Measurements from ENCODE around the gene RINL. TPM values are rescaled to one million over a fixed set of nuclear protein-coding genes. Genes with fewer than 3 reads are reported as not detected.
A peak's percentile ranks its signal among the peaks of the same experiment; 100 is the strongest.

The RINL gene
- total RNA-seq, 1 donor = 2.5 TPM

GRCh38 chr19:38918526-38918925 lies 40.5 kb upstream of the RINL start:
- Histone ChIP-seq H3K79me2 (ENCODE audit: insufficient read depth, low read length) (no peaks in the 10 kb centered on the region), H3K9me3 (ENCODE audit: low read depth, low read length) (no peaks in the 10 kb centered on the region), H3K36me3 (ENCODE audit: insufficient read depth, low read length) (peaks cover 8% of the 10 kb centered on the region), H4K20me1 (ENCODE audit: insufficient read depth, low read length) (no peaks in the 10 kb centered on the region), H3K27me3 (ENCODE audit: insufficient read depth, low read length) (no peaks in the 10 kb centered on the region), H3K4me2 (ENCODE audit: insufficient read depth, low read length) (no peak overlapping the region), H2AFZ (ENCODE audit: low read length) (no peak overlapping the region), H3K27ac (ENCODE audit: low read depth, low read length) (no peak overlapping the region), H3K4me1 (ENCODE audit: insufficient read depth, low read length) (no peaks in the 10 kb centered on the region), H3K4me3 (ENCODE audit: insufficient read depth, low read length) (no peak overlapping the region)
- TF ChIP-seq, protein P1, sequence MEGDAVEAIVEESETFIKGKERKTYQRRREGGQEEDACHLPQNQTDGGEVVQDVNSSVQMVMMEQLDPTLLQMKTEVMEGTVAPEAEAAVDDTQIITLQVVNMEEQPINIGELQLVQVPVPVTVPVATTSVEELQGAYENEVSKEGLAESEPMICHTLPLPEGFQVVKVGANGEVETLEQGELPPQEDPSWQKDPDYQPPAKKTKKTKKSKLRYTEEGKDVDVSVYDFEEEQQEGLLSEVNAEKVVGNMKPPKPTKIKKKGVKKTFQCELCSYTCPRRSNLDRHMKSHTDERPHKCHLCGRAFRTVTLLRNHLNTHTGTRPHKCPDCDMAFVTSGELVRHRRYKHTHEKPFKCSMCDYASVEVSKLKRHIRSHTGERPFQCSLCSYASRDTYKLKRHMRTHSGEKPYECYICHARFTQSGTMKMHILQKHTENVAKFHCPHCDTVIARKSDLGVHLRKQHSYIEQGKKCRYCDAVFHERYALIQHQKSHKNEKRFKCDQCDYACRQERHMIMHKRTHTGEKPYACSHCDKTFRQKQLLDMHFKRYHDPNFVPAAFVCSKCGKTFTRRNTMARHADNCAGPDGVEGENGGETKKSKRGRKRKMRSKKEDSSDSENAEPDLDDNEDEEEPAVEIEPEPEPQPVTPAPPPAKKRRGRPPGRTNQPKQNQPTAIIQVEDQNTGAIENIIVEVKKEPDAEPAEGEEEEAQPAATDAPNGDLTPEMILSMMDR (IDR thresholded peaks at IDR 0.05; ENCODE audit: extremely low read depth, low read depth, low read length) = no peak
- DNase-seq (ENCODE audit: insufficient read length, low spot score, missing footprints) = no peak

- Histone ChIP-seq H3K79me2 (ENCODE audit: insufficient read depth, low read length) (no peaks in the 10 kb centered on the region), H3K27me3 (ENCODE audit: insufficient read depth, low read length) (no peaks in the 10 kb centered on the region), H4K20me1 (ENCODE audit: insufficient read depth, low read length) (no peaks in the 10 kb centered on the region), H3K9me3 (ENCODE audit: low read depth, low read length) (no peaks in the 10 kb centered on the region), H3K36me3 (ENCODE audit: insufficient read depth, low read length) (peaks cover 8% of the 10 kb centered on the region), H3K27ac (ENCODE audit: low read depth, low read length) (no peak overlapping the region), H2AFZ (ENCODE audit: low read length) (no peak overlapping the region), H3K4me1 (ENCODE audit: insufficient read depth, low read length) (no peaks in the 10 kb centered on the region), H3K4me3 (ENCODE audit: insufficient read depth, low read length) (no peak overlapping the region), H3K4me2 (ENCODE audit: insufficient read depth, low read length) (no peak overlapping the region)
- TF ChIP-seq, protein P1 (IDR thresholded peaks at IDR 0.05; ENCODE audit: extremely low read depth, low read depth, low read length) = peak; percentile 24
- DNase-seq (ENCODE audit: insufficient read length, low spot score, missing footprints) = peak; percentile 87
These were observed 39.9 kb upstream of the RINL start for GRCh38 chr19:38917921-38918491.

- Histone ChIP-seq H3K27ac (ENCODE audit: low read depth, low read length) (no peak overlapping the region), H3K4me3 (ENCODE audit: insufficient read depth, low read length) (no peak overlapping the region), H3K9me3 (ENCODE audit: low read depth, low read length) (no peaks in the 10 kb centered on the region), H3K4me2 (ENCODE audit: insufficient read depth, low read length) (no peak overlapping the region), H3K27me3 (ENCODE audit: insufficient read depth, low read length) (no peaks in the 10 kb centered on the region), H4K20me1 (ENCODE audit: insufficient read depth, low read length) (no peaks in the 10 kb centered on the region), H2AFZ (ENCODE audit: low read length) (no peak overlapping the region), H3K4me1 (ENCODE audit: insufficient read depth, low read length) (no peaks in the 10 kb centered on the region), H3K36me3 (ENCODE audit: insufficient read depth, low read length) (peaks cover 7% of the 10 kb centered on the region), H3K79me2 (ENCODE audit: insufficient read depth, low read length) (no peaks in the 10 kb centered on the region)
- TF ChIP-seq, protein P1 (IDR thresholded peaks at IDR 0.05; ENCODE audit: extremely low read depth, low read depth, low read length) = no peak
- DNase-seq (ENCODE audit: insufficient read length, low spot score, missing footprints) = no peak
These were observed 39.4 kb upstream of the RINL start for GRCh38 chr19:38917516-38917915.

DNA sequence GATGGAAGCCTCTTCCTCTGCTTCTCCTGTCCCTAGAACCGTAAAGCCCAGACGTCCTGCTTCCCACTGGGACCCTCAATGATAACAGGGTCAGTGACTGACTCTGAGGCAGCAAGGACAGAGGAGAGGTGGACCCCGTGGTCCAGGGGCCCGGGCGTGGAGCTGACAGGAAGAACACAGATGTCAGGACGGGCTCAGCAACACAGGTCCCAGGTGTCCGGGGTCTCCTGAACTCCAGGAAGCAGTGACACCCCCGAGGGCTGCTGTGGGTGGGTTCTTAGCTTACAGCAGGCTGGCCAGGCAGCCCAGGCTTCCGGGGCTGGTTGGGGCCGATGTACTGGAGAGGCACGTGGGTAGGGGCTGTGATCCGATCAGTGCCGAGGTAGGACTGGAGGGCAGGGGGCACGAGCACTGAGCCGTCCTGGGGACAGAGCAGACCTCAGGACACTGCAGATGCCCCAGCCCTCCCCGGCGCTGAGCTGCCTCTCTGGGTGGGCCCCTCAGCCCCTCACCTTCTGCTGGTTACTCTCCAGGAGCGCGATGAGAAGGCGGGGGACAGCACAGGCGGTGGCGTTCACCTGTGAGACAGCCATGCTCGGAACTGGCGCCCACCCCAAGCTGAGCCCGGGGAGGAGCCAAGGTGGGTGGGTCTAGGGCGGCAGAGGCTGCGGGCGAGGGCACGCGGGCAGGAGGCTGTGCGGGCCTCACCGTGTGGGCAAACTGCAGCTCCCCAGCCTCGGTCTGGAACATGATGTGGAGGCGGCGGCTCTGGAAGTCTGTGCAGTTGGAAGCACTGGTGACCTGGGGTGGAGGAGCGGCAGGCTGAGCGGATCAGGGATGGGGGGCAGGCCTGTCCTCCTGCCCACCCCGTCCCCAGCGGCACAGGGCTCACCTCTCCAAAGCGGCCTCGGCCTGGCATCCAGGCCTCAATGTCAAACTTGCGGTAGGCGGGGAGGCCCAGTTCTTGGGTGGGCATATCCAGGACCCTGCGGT lies 37.5 kb upstream of the RINL start:
- DNase-seq (ENCODE audit: insufficient read length, low spot score, missing footprints) = peak; percentile 30
- no peak overlapping the region for H3K27ac ChIP-seq (ENCODE audit: low read depth, low read length)
- H3K36me3 ChIP-seq (ENCODE audit: insufficient read depth, low read length) = no peaks in the 10 kb centered on the region
- H3K4me1 ChIP-seq (ENCODE audit: insufficient read depth, low read length) = no peaks in the 10 kb centered on the region
- H3K9me3 ChIP-seq (ENCODE audit: low read depth, low read length) = no peaks in the 10 kb centered on the region
- H3K4me3 ChIP-seq (ENCODE audit: insufficient read depth, low read length) = no peak overlapping the region
- no peaks in the 10 kb centered on the region for H4K20me1 ChIP-seq (ENCODE audit: insufficient read depth, low read length)
- no peaks in the 10 kb centered on the region for H3K27me3 ChIP-seq (ENCODE audit: insufficient read depth, low read length)
- H3K79me2 ChIP-seq (ENCODE audit: insufficient read depth, low read length) = no peaks in the 10 kb centered on the region
- H2AFZ ChIP-seq (ENCODE audit: low read length) = no peak overlapping the region
- TF ChIP-seq, protein P1 (IDR thresholded peaks at IDR 0.05; ENCODE audit: extremely low read depth, low read depth, low read length) = no peak
- H3K4me2 ChIP-seq (ENCODE audit: insufficient read depth, low read length) = no peak overlapping the region
